ENCODE data around the gene RUNX1. TPM values are rescaled to one million over a fixed set of nuclear protein-coding genes. Genes with fewer than 3 reads are reported as not detected.

Gene RUNX1
- total RNA-seq, 2 donors from 2014 or later = 97.0 to 110 TPM

- peaks cover 79% of the 10 kb centered on the region for H3K4me1 Mint-ChIP-seq
- peak overlapping the region; percentile 96 for H3K27ac Mint-ChIP-seq
- peaks cover 7% of the 10 kb centered on the region for H3K36me3 Mint-ChIP-seq (ENCODE audit: low read depth)
- no peak overlapping the region for H3K4me3 Mint-ChIP-seq
- DNase-seq (no peak), ATAC-seq (no peak)
- H3K27me3 Mint-ChIP-seq = no peaks in the 10 kb centered on the region
- no peaks in the 10 kb centered on the region for H3K9me3 ChIP-seq (ENCODE audit: control insufficient read depth, low read length, poor library complexity, severe bottlenecking)
Measured at GRCh38 chr21:35039595-35040289, 9.4 kb downstream of the RUNX1 start.

GRCh38 chr21:35038772-35039319 lies 10.3 kb downstream of the RUNX1 start:
- peaks cover 7% of the 10 kb centered on the region for H3K36me3 Mint-ChIP-seq (ENCODE audit: low read depth)
- no peak for DNase-seq
- no peaks in the 10 kb centered on the region for H3K9me3 ChIP-seq (ENCODE audit: control insufficient read depth, low read length, poor library complexity, severe bottlenecking)
- peak overlapping the region; percentile 87 for H3K4me3 Mint-ChIP-seq
- H3K27ac Mint-ChIP-seq = peak overlapping the region; percentile 96
- H3K4me1 Mint-ChIP-seq = peaks cover 80% of the 10 kb centered on the region
- no peaks in the 10 kb centered on the region for H3K27me3 Mint-ChIP-seq
- no peak for ATAC-seq

- Mint-ChIP-seq H3K4me3 (peak overlapping the region; percentile 87), H3K27me3 (no peaks in the 10 kb centered on the region), H3K4me1 (peaks cover 73% of the 10 kb centered on the region), H3K36me3 (ENCODE audit: low read depth) (peaks cover 8% of the 10 kb centered on the region), H3K27ac (peak overlapping the region; percentile 96)
- ATAC-seq (peak; percentile 10), DNase-seq (no peak)
- no peaks in the 10 kb centered on the region for H3K9me3 ChIP-seq (ENCODE audit: control insufficient read depth, low read length, poor library complexity, severe bottlenecking)
Measured at GRCh38 chr21:35037384-35037765, 11.7 kb downstream of the RUNX1 start.

GRCh38 chr21:35036465-35037383 lies 12.4 kb downstream of the RUNX1 start:
- H3K4me3 Mint-ChIP-seq = peak overlapping the region; percentile 87
- no peaks in the 10 kb centered on the region for H3K9me3 ChIP-seq (ENCODE audit: control insufficient read depth, low read length, poor library complexity, severe bottlenecking)
- H3K27ac Mint-ChIP-seq = peak overlapping the region; percentile 96
- H3K27me3 Mint-ChIP-seq = no peaks in the 10 kb centered on the region
- no peak for DNase-seq
- peaks cover 74% of the 10 kb centered on the region for H3K4me1 Mint-ChIP-seq
- peak; percentile 8 for ATAC-seq
- H3K36me3 Mint-ChIP-seq (ENCODE audit: low read depth) = peaks cover 8% of the 10 kb centered on the region

- no peaks in the 10 kb centered on the region for H3K27me3 Mint-ChIP-seq
- peaks cover 67% of the 10 kb centered on the region for H3K4me1 Mint-ChIP-seq
- H3K9me3 ChIP-seq (ENCODE audit: control insufficient read depth, low read length, poor library complexity, severe bottlenecking) = no peaks in the 10 kb centered on the region
- peak overlapping the region; percentile 88 for H3K4me3 Mint-ChIP-seq
- peaks cover 8% of the 10 kb centered on the region for H3K36me3 Mint-ChIP-seq (ENCODE audit: low read depth)
- DNase-seq = no peak
- H3K27ac Mint-ChIP-seq = peak overlapping the region; percentile 96
- ATAC-seq = peak; percentile 51
Measured at GRCh38 chr21:35035581-35035980, 13.5 kb downstream of the RUNX1 start.

GRCh38 chr21:35035116-35035515 lies 14.0 kb downstream of the RUNX1 start:
- H3K9me3 ChIP-seq (ENCODE audit: control insufficient read depth, low read length, poor library complexity, severe bottlenecking) = no peaks in the 10 kb centered on the region
- H3K36me3 Mint-ChIP-seq (ENCODE audit: low read depth) = peaks cover 8% of the 10 kb centered on the region
- DNase-seq (no peak), ATAC-seq (no peak)
- no peaks in the 10 kb centered on the region for H3K27me3 Mint-ChIP-seq
- peak overlapping the region; percentile 96 for H3K27ac Mint-ChIP-seq
- peaks cover 69% of the 10 kb centered on the region for H3K4me1 Mint-ChIP-seq
- H3K4me3 Mint-ChIP-seq = peak overlapping the region; percentile 88

- ATAC-seq (no peak), DNase-seq (no peak)
- Mint-ChIP-seq H3K4me3 (peak overlapping the region; percentile 88), H3K36me3 (ENCODE audit: low read depth) (peaks cover 8% of the 10 kb centered on the region), H3K27ac (peak overlapping the region; percentile 96), H3K4me1 (peaks cover 73% of the 10 kb centered on the region), H3K27me3 (no peaks in the 10 kb centered on the region)
- H3K9me3 ChIP-seq (ENCODE audit: control insufficient read depth, low read length, poor library complexity, severe bottlenecking) = no peaks in the 10 kb centered on the region
Measured at GRCh38 chr21:35034203-35034926, 14.7 kb downstream of the RUNX1 start.

GRCh38 chr21:35032474-35033263 lies 16.4 kb downstream of the RUNX1 start:
- peaks cover 8% of the 10 kb centered on the region for H3K36me3 Mint-ChIP-seq (ENCODE audit: low read depth)
- H3K9me3 ChIP-seq (ENCODE audit: control insufficient read depth, low read length, poor library complexity, severe bottlenecking) = no peaks in the 10 kb centered on the region
- no peaks in the 10 kb centered on the region for H3K27me3 Mint-ChIP-seq
- H3K4me1 Mint-ChIP-seq = peaks cover 73% of the 10 kb centered on the region
- ATAC-seq (no peak), DNase-seq (no peak)
- no peak overlapping the region for H3K4me3 Mint-ChIP-seq
- H3K27ac Mint-ChIP-seq = peak overlapping the region; percentile 96

- no peaks in the 10 kb centered on the region for H3K27me3 Mint-ChIP-seq
- H3K9me3 ChIP-seq (ENCODE audit: control insufficient read depth, low read length, poor library complexity, severe bottlenecking) = no peaks in the 10 kb centered on the region
- DNase-seq (no peak), ATAC-seq (no peak)
- H3K36me3 Mint-ChIP-seq (ENCODE audit: low read depth) = peaks cover 3% of the 10 kb centered on the region
- H3K27ac Mint-ChIP-seq = peak overlapping the region; percentile 96
- peak overlapping the region; percentile 57 for H3K4me3 Mint-ChIP-seq
- H3K4me1 Mint-ChIP-seq = peaks cover 68% of the 10 kb centered on the region
Measured at GRCh38 chr21:35028451-35028978, 20.6 kb downstream of the RUNX1 start.

- DNase-seq = no peak
- peaks cover 70% of the 10 kb centered on the region for H3K4me1 Mint-ChIP-seq
- peak; percentile 24 for ATAC-seq
- no peaks in the 10 kb centered on the region for H3K27me3 Mint-ChIP-seq
- H3K4me3 Mint-ChIP-seq = peak overlapping the region; percentile 91
- peaks cover 1% of the 10 kb centered on the region for H3K36me3 Mint-ChIP-seq (ENCODE audit: low read depth)
- no peaks in the 10 kb centered on the region for H3K9me3 ChIP-seq (ENCODE audit: control insufficient read depth, low read length, poor library complexity, severe bottlenecking)
- H3K27ac Mint-ChIP-seq = peak overlapping the region; percentile 96
Measured at GRCh38 chr21:35027563-35028450, 21.3 kb downstream of the RUNX1 start.
